ENCODE measurements around the gene C1orf167.

DNA sequence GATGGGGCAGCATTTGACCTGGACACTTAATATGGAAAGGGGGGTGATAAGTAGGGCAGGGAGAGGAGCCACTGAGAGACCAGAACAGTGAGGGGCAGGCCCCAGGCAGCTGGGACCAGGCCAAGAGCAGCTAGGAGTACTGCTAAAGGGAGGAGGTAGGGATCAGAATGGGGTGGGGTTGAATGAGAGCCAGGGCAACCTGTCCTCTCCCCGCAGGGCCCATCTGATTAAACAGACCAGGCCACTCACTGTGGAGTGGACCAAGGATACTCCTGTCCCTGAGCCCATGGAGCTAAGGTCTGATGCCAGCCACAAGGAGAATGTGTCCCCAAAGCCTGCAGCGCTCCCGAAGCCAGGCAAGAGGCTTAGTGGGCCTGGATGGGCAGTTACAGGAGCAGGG, 2.1 kb downstream of the C1orf167 start:
- no peak for TF ChIP-seq EZH2 (IDR thresholded peaks at IDR 0.05)
- TF ChIP-seq, protein P1, sequence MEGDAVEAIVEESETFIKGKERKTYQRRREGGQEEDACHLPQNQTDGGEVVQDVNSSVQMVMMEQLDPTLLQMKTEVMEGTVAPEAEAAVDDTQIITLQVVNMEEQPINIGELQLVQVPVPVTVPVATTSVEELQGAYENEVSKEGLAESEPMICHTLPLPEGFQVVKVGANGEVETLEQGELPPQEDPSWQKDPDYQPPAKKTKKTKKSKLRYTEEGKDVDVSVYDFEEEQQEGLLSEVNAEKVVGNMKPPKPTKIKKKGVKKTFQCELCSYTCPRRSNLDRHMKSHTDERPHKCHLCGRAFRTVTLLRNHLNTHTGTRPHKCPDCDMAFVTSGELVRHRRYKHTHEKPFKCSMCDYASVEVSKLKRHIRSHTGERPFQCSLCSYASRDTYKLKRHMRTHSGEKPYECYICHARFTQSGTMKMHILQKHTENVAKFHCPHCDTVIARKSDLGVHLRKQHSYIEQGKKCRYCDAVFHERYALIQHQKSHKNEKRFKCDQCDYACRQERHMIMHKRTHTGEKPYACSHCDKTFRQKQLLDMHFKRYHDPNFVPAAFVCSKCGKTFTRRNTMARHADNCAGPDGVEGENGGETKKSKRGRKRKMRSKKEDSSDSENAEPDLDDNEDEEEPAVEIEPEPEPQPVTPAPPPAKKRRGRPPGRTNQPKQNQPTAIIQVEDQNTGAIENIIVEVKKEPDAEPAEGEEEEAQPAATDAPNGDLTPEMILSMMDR (IDR thresholded peaks at IDR 0.05): no peak
- TF ChIP-seq EZH2phosphoT487 (IDR thresholded peaks at IDR 0.05): no peak
